Keratinocyte (primary cell): Measurements from ENCODE around the gene GAS6. TPM values are rescaled to one million over a fixed set of nuclear protein-coding genes. Genes with fewer than 3 reads are reported as not detected.

ENCODE experiments used
- DNase-seq: peaks from one replicate; pipeline ENCODE4 v3.0.0-alpha.2; 2011; ENCODE audit warnings: low read depth, missing footprints, low spot score
- FAIRE-seq: peaks from 2 replicates; lab custom pipeline; 2011; peaks lifted over from hg19 to GRCh38; lab: Jason Lieb, UNC
- H2AFZ ChIP-seq: 2 replicates; pipeline ENCODE4 v1.6.0; 2012; ENCODE audit warnings: low read length, control low read depth, inconsistent platforms; ENCODE audit not compliant: control insufficient read depth
- H3K27ac ChIP-seq: 2 replicates; pipeline ENCODE4 v1.5.1; 2011; ENCODE audit warnings: low read length; ENCODE audit not compliant: control insufficient read depth, insufficient read depth
- H3K27me3 ChIP-seq: 3 replicates; pipeline ENCODE4 v1.6.0; 2011; ENCODE audit warnings: low read length; ENCODE audit not compliant: control insufficient read depth, insufficient read depth; ENCODE audit errors: extremely low read depth
- H3K36me3 ChIP-seq, 2 experiments: 2 replicates in 1 of 2; 3 replicates in 1 of 2; pipeline ENCODE4 v1.5.1; 2011; ENCODE audit warnings: low read length in 2 of 2, mild to moderate bottlenecking in 1 of 2; ENCODE audit not compliant: control insufficient read depth in 2 of 2, insufficient read depth in 2 of 2; ENCODE audit errors: extremely low read depth in 1 of 2
- H3K4me1 ChIP-seq: 3 replicates; pipeline ENCODE4 v1.5.1; 2011; ENCODE audit warnings: low read length; ENCODE audit not compliant: control insufficient read depth, insufficient read depth; ENCODE audit errors: extremely low read depth
- H3K4me2 ChIP-seq: 3 replicates; pipeline ENCODE4 v1.6.0; 2011; ENCODE audit warnings: low read depth, low read length; ENCODE audit not compliant: control insufficient read depth, insufficient read depth; ENCODE audit errors: extremely low read depth
- H3K4me3 ChIP-seq, 3 experiments: fragments of 200-600 bp in 1 of 3; sonication (generic) in 1 of 3; 2 replicates in 2 of 3; 3 replicates in 1 of 3; pipeline ENCODE4 v1.5.1; 2011 to 2016; ENCODE audit warnings: low read length in 3 of 3, mild to moderate bottlenecking in 3 of 3, control low read depth in 2 of 3, inconsistent platforms in 1 of 3, low read depth in 1 of 3, mixed read lengths in 1 of 3, mixed run types in 1 of 3, moderate library complexity in 1 of 3; ENCODE audit not compliant: control insufficient read depth in 2 of 3, insufficient read depth in 2 of 3; ENCODE audit errors: extremely low read depth in 1 of 3
- H3K79me2 ChIP-seq: 2 replicates; pipeline ENCODE4 v1.6.0; 2012; ENCODE audit warnings: low read length; ENCODE audit not compliant: control insufficient read depth, insufficient read depth
- H3K9ac ChIP-seq: 3 replicates; pipeline ENCODE4 v1.6.0; 2011; ENCODE audit warnings: low read length; ENCODE audit not compliant: control insufficient read depth, insufficient read depth; ENCODE audit errors: extremely low read depth
- H3K9me1 ChIP-seq: 3 replicates; pipeline ENCODE4 v1.6.0; 2011; ENCODE audit warnings: low read length; ENCODE audit not compliant: control insufficient read depth, insufficient read depth; ENCODE audit errors: extremely low read depth
- H3K9me3 ChIP-seq: 2 replicates; pipeline ENCODE4 v1.5.1; 2012; ENCODE audit warnings: low read depth, low read length; ENCODE audit not compliant: control insufficient read depth
- H4K20me1 ChIP-seq: 3 replicates; pipeline ENCODE4 v1.6.0; 2011; ENCODE audit warnings: low read length; ENCODE audit not compliant: control insufficient read depth, insufficient read depth; ENCODE audit errors: extremely low read depth
- EZH2 ChIP-seq: IDR thresholded peaks from one replicate; pipeline ENCODE4 v1.6.1; 2012; ENCODE audit warnings: inconsistent platforms, mild to moderate bottlenecking, low read length, moderate library complexity
- dilution Hi-C: fragments of 300-500 bp; cut with MboI; formaldehyde crosslinking; loops from one replicate; pipeline ENCODE4 v1.7.0; 2020; ENCODE audit warnings: low sequenced_read_pairs; ENCODE audit not compliant: extremely low pct_ligation_motif_present
- polyA plus RNA-seq, 5 experiments: library from polyadenylated mRNA; depleted of rRNA in 3 of 5; stranded (reverse) in 3 of 5; stranded (forward) in 1 of 5; unstranded in 1 of 5; fragments of >200 nt; gene quantifications; 1 replicate in 1 of 5; 2 replicates in 3 of 5; 3 replicates in 1 of 5; pipeline versions ENCODE4 v1.2.1 to v1.2.3, GENCODE V29; 2011 to 2012; ENCODE audit warnings: missing spikeins in 2 of 5, low read depth in 1 of 5, low replicate concordance in 1 of 5
- TF ChIP-seq, protein P1 (sequence below), 3 experiments: IDR thresholded peaks in 1 of 3; conservative IDR thresholded peaks in 1 of 3; optimal IDR thresholded peaks in 1 of 3; 2 replicates in 2 of 3; 3 replicates in 1 of 3; pipeline versions ENCODE3 to v1.5.1; 2011; ENCODE audit warnings: low read length in 3 of 3, mild to moderate bottlenecking in 3 of 3, moderate library complexity in 2 of 3, control low read depth in 1 of 3, inconsistent platforms in 1 of 3; ENCODE audit not compliant: insufficient read depth in 2 of 3; ENCODE audit errors: extremely low read depth in 1 of 3

GAS6 gene
- polyA plus RNA-seq, 1 donor (not counting 4 experiments of a cell fraction or from before 2014, with no cell fraction given) = 163 TPM

DNA sequence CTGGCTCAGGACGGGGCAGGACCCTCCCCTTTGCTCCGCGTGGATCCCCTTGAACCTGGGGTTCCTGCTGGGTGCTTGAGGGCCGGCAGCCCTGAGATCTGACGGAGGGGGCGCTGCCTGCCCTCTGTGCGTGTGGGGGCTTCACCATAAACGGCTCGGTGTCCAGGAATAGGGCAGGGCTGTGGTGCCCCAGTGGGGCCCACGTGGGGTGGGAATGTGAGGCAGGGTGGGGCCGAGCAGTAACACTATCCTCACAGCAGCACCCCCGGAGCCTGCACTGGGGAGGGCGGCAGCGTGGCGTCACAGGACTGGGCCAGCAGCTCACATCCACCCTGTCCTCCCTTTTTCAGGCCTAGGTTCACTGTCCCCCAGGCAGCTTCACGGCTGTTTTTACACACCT, 38.0 kb downstream of the GAS6 start:
- Histone ChIP-seq H3K27me3 (no peaks in the 10 kb centered on the region), H3K27ac (no peak overlapping the region), H3K9me1 (no peaks in the 10 kb centered on the region), H3K79me2 (peaks cover 13% of the 10 kb centered on the region), H2AFZ (no peak overlapping the region), H3K4me1 (peaks cover 19% of the 10 kb centered on the region), H3K9me3 (no peaks in the 10 kb centered on the region), H4K20me1 (peaks cover 8% of the 10 kb centered on the region), H3K4me3 (no peak overlapping the region), H3K36me3 (peaks cover 40 to 45% of the 10 kb centered on the region in 2 experiments), H3K9ac (no peak overlapping the region), H3K4me2 (no peak overlapping the region)
- dilution Hi-C loops = no loop called here
- DNase-seq (no peak), FAIRE-seq (no peak)
- TF ChIP-seq EZH2 = no peak
- TF ChIP-seq, protein P1, sequence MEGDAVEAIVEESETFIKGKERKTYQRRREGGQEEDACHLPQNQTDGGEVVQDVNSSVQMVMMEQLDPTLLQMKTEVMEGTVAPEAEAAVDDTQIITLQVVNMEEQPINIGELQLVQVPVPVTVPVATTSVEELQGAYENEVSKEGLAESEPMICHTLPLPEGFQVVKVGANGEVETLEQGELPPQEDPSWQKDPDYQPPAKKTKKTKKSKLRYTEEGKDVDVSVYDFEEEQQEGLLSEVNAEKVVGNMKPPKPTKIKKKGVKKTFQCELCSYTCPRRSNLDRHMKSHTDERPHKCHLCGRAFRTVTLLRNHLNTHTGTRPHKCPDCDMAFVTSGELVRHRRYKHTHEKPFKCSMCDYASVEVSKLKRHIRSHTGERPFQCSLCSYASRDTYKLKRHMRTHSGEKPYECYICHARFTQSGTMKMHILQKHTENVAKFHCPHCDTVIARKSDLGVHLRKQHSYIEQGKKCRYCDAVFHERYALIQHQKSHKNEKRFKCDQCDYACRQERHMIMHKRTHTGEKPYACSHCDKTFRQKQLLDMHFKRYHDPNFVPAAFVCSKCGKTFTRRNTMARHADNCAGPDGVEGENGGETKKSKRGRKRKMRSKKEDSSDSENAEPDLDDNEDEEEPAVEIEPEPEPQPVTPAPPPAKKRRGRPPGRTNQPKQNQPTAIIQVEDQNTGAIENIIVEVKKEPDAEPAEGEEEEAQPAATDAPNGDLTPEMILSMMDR (optimal IDR thresholded peaks at IDR 0.05 in 1 of 3, IDR thresholded peaks at IDR 0.05 in 1 of 3, conservative IDR thresholded peaks at IDR 0.05 in 1 of 3; ENCODE audit: extremely low read depth in 1 of 3, insufficient read depth in 2 of 3, low read length in 3 of 3) = no peak

DNA sequence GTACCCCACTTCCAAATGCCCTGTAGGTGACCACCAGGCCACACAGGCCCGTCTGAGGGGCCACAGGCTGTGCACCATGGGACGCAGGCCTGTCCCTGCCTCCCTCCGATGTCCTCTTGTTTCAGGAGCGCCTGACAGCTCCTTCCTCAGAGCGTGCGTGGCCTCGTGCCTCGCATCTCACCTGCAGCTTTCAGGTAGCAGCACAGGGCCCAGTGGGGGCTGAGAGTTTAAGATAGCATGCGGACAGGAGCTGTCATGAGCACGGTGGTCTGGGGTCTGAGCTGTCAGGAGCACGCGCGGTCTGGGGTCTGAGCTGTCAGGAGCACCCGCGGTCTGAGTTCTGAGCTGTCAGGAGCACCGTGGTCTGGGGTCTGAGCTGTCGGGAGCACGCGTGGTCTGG, 40.1 kb downstream of the GAS6 start:
- Histone ChIP-seq H3K4me3 (no peak overlapping the region), H3K4me1 (peaks cover 24% of the 10 kb centered on the region), H3K79me2 (peaks cover 10% of the 10 kb centered on the region), H3K9ac (no peak overlapping the region), H4K20me1 (peaks cover 8% of the 10 kb centered on the region), H3K4me2 (no peak overlapping the region), H3K9me1 (no peaks in the 10 kb centered on the region), H3K27ac (no peak overlapping the region), H3K36me3 (peaks cover 37 to 51% of the 10 kb centered on the region in 2 experiments), H3K9me3 (no peaks in the 10 kb centered on the region), H2AFZ (no peak overlapping the region), H3K27me3 (no peaks in the 10 kb centered on the region)
- dilution Hi-C loops = no loop called here
- FAIRE-seq (no peak), DNase-seq (no peak)
- TF ChIP-seq, protein P1 (optimal IDR thresholded peaks at IDR 0.05 in 1 of 3, IDR thresholded peaks at IDR 0.05 in 1 of 3, conservative IDR thresholded peaks at IDR 0.05 in 1 of 3; ENCODE audit: extremely low read depth in 1 of 3, insufficient read depth in 2 of 3, low read length in 3 of 3) = no peak
- TF ChIP-seq EZH2 = no peak
